GM13976 (cell line): ENCODE measurements around the gene FAAH.

Experiments
- DNase-seq: peaks from one replicate; pipeline ENCODE4 v3.0.0; 2012; ENCODE audit warnings: low spot score
- CTCF ChIP-seq: IDR thresholded peaks from 2 replicates; pipeline ENCODE4 v1.5.1; 2012; ENCODE audit warnings: borderline replicate concordance, mild to moderate bottlenecking; ENCODE audit not compliant: insufficient read depth; ENCODE audit errors: extremely low read depth, missing control alignments, control extremely low read depth
- in situ Hi-C: fragments of 300-500 bp; cut with MboI; formaldehyde crosslinking; loops from one replicate; pipeline ENCODE4 v1.12.0; 2022; ENCODE audit warnings: low sequenced_read_pairs, mixed read lengths, inconsistent platforms; ENCODE audit not compliant: unreplicated experiment

The FAAH gene

GRCh38 chr1:46438346-46438745, 44.2 kb downstream of the FAAH start:
- TF ChIP-seq CTCF: no peak
- in situ Hi-C loops: no loop called here
- DNase-seq: no peak

GRCh38 chr1:46440478-46440877, 46.4 kb downstream of the FAAH start:
- in situ Hi-C loops: no loop called here
- TF ChIP-seq CTCF: no peak
- DNase-seq: no peak

- peak; percentile 84 for DNase-seq
- peak; percentile 84 for TF ChIP-seq CTCF
- in situ Hi-C loops: no loop called here
Measured at GRCh38 chr1:46442317-46443161, 48.4 kb downstream of the FAAH start.

- in situ Hi-C loops: no loop called here
- no peak for DNase-seq
- TF ChIP-seq CTCF: no peak
Measured at GRCh38 chr1:46444466-46444865, 50.3 kb downstream of the FAAH start.

- no peak for DNase-seq
- in situ Hi-C loops: no loop called here
- no peak for TF ChIP-seq CTCF
Measured at GRCh38 chr1:46445773-46446256, 51.7 kb downstream of the FAAH start.

GRCh38 chr1:46446646-46447498, 52.8 kb downstream of the FAAH start:
- in situ Hi-C loops: no loop called here
- DNase-seq: peak; percentile 81

More at GRCh38 chr1:46446646-46447498, 52.8 kb downstream of the FAAH start:
- TF ChIP-seq CTCF: peak; percentile 87
